T-helper 2 cell (primary cell): ENCODE measurements around the gene POLK.
A peak's percentile ranks its signal among the peaks of the same experiment; 100 is the strongest.
"Not testable (repeated sequence)": the region's sequence is repeated elsewhere in the genome, so short reads cannot be mapped to it uniquely, and the experiment has no call there.

Source experiments
- DNase-seq, 5 experiments: peaks; one replicate each; pipeline versions ENCODE4 v3.0.0 to v3.0.0-alpha.2; 2012 to 2022

The POLK gene

DNA sequence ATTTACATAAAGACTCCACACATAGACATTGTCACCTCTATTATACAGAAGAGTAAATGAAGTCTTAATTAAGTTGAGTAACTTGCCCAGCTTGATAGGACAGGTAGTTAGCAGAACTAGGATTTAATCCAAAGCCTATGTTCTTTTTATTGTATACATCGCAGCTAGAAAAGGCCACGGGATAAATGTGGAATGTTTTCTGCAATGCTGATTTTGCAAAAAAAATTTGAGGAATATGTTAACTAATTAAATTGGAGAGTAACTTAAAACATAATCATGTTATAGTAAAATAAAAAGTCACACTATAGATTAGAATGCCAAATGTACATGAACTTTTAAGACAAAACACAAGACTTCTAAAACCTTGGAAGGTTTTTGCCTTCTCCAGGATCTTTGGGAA is 41.1 kb downstream of the POLK start:
- no peak for DNase-seq

DNA sequence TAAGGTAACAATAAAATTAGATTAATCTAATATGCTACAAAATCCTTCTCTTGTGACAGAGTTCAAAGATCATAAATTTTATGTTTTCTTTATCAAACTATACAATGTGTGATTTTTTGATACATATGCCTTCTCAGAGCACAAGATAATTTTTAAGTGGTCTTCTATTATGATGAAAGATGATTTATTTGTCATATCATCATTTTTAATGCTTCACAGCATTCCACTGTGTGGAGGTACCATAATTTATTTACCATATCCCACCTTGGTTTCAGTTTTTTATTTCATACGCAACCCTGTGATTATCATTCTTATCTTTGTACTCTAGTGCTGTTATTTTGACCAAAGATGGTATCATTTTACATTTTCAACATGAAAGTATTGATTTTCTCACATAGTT is 41.7 kb downstream of the POLK start:
- no peak for DNase-seq

DNA sequence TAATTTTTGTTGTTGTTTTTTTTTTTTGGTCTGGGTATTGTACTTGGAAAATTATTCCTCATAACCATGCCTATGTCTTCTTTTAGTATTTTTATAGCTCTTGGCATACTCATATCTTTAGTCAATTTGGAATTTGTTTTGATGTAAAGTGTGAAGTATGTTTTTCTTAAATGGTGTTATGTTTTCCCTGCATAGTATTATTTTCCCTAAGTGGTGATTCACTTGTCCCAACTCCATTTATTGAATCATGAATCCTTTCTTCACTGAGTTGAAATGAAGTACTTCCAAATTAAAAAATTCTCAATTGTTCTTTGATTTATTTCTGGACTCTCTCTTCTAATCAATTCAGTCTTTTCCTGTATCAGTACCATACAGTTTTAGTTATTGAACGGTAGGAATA is 46.5 kb downstream of the POLK start:
- no peak for DNase-seq

DNA sequence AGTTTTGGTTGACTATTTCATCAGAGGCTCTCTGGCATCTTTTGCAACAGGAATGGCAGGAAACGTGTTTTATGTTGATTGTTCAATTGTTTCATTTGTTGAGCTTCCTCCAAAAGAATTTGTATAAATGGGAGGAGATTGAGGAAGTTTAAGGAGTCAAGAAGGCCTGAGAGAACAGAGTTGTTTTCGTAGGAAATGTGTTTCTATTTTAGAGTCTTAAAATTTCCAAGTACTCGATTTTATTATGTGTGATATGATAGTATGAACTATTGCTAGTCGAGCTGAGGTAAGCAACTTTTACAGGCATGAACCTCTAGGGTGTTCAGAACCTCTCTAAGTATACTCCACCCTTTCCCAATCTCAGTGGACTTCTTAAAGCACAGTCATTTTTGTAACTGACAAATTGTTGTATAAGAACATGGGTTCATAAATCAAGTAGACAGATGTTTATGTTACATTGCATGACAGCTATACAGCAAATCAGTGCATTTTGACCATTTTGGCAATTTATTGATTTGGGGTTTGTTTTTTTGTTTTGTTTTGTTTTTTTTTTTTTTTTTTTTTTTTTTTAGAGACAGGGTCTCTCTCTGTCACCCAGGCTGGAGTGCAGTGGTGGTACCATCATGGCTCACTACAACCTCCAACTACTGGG is 47.4 kb downstream of the POLK start:
- no peak for DNase-seq

DNA sequence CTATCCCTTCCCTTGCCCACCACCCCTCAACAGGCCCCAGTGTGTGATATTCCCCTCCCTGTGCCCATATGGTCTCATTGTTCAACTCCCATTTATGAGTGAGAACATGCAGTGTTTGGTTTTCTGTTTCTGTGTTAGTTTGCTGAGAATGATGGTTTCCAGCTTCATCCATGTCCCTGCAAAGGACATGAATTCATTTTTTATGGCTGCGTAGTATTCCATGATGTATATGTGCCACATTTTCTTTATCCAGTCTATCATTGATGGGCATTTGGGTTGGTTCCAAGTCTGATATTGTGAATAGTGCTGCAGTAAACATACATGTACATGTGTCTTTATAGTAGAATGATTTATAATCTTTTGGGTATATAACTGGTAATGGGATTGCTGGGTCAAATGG is 49.0 kb downstream of the POLK start:
- DNase-seq, result not testable (repeated sequence)

DNA sequence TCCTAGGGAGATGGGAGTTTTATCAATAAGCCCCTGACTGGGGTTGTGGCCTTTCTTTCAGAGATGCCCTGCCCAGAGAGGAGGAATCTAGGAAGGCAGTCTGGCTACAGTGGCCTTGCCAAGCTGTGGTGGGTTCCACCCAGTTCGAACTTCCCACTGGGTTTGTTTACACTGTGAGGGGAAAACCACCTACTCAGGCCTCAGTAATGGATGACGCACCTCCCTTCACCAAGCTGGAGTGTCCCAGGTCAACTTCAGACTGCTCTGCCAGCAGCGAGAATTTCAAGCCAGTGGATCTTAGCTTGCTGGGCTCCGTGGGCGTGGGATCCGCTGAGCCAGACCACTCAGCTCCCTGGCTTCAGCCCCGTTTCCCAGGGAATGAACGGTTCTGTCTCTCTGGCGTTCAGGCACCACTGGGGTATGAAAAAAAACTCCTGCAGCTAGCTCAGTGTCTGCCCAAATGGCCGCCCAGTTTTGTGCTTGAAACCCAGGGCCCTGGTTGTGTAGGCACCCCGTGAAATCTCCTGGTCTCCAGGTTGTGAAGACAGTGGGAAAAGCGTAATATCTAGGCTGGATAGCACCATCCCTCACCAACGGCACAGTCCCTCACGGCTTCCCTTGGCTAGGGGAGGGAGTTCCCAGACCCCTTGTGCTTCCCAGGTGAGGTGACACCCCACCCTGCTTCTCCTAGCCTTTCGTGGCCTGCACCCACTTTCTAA is 54.5 kb downstream of the POLK start:
- DNase-seq, result not testable (repeated sequence)

DNA sequence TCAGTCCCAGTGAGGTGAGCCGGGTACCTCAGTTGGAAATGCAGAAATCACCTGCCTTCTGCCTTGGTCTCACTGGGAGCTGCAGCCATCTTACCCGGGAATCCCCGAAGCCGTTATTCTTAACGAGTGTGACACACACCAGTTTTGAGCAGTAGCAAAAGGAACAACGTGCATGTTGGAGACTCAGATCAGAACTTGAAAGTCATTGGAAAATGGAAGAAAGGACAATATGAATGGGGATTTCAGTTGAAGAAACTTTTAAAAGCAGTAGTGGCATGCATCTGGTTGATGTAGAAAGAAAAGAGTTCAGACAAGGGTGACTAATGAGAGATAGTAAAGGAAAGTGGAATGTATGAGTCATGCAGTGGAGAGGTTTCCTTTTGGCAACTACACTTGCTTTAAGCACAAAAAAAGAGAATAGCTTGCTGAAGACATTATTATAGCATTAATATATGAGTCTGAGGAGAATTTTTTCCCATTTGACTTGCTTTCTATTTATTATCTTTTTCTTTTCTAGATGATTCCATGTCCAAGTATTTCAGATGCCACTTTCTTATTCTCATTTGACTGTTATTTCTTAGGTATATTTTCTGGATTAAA is 55.1 kb downstream of the POLK start:
- peak in 3 of 5 experiments; percentile 6 to 83 (median 33) for DNase-seq

DNA sequence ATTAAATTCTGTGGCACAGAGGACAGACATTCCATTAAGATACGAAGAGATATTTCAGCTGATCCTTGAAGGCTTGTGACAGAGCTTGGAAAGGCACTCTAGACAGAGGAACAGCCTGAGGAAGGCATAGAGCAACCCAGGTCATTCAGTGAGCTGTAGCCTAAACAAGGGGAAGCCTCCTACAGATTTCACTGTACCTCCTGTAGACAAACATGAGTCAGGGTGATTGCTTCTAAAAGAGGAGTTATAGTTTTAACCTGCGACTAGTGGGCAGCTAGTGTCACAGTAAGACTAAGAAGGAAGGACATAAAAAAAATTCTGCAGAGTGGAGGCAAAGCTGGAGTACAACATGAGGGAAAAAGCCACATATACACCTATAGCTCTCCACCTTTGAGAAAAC is 56.0 kb downstream of the POLK start:
- DNase-seq, result peak in 1 of 5 experiments; percentile 46

DNA sequence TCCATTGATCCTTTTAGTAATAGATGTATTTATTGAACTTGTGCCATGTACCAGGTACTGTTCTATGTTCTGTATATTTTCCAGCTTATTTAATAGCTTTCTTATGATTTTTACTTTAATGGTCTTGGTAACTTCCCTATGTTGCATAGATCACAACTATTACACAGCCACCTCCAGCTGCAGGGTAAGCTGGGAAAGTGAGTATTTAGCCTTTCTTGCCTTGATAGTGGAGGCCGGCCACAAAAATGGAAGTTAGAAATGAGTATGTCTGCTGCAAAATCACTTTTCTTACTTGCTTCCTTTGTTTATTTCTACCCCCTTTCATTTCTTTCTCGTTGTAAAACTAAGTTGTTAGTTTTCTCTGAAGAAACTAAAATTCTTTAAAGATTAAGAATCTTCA is 56.5 kb downstream of the POLK start:
- DNase-seq, result peak in 1 of 5 experiments; percentile 72

DNA sequence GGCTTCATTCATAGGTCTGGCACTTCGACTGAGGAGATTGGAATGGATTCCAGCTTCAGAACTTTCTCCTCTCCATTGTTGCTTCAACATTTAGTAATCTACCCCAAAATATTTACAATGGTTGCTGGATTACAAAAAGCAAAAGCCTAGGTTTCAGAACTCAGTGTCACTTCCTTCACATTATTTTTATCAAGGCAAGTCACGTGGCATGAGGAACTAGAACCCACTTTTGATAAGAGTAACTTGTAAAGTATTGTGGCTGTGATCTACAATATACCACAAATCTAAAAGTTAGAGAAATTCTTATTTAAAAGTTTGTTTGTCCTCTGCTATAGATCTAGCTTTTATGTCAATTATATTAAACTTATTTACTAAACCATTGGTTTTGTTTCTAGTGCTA is 59.9 kb downstream of the POLK start:
- DNase-seq, result peak in 1 of 5 experiments; percentile 30

DNA sequence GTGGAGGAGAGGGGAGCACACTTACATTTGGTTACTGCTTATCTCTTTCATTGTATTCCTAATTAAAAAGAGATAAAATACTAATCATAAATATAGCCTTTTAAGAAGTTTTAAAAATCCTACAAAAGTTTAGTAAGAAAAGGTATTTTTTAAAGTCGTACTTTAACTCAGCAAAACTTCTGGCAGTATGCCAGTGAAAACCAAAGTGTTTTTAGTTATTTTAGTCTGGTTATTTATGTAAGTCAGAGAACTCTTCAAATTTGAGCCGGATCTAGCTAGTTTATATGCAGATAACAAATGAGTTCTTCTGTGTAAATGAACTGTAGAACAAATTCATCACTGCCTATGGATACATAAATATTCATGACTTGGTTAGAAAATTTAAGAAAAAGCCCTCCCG is 63.1 kb downstream of the POLK start:
- DNase-seq, result peak in 1 of 5 experiments; percentile 27

DNA sequence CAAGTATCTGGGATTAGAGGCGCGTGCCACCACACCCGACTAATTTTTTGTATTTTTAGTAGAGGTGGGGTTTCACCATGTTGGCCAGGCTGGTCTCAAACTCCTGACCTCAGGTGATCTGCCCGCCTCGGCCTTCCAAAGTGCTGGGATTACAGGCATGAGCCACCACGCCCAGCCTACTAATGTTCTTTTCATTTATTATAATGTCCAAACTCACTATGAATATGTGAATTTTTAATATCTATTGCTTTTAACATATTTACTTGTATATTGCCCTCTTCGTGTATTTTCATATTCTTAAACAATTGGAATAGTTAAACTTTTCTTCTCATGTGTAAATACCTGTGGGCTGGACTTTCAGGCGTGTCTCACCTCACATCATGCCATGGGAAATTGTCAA is 66.6 kb downstream of the POLK start:
- DNase-seq, result not testable (repeated sequence)

DNA sequence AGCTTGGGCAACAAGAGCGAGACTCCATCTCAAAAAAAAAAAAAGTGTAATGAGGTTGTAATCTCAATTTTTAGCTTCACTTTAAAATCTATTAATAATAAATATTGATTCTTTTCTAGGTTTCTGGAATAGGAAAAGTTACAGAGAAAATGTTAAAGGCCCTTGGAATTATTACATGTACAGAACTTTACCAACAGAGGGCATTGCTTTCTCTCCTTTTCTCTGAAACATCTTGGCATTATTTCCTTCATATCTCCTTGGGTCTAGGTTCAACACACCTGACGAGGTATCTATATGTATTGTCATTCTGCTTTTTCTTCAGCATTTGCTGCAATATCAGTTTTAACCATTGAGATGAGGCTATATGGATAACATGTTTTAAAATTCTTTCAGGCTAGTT is 73.0 kb downstream of the POLK start:
- DNase-seq, result no peak

DNA sequence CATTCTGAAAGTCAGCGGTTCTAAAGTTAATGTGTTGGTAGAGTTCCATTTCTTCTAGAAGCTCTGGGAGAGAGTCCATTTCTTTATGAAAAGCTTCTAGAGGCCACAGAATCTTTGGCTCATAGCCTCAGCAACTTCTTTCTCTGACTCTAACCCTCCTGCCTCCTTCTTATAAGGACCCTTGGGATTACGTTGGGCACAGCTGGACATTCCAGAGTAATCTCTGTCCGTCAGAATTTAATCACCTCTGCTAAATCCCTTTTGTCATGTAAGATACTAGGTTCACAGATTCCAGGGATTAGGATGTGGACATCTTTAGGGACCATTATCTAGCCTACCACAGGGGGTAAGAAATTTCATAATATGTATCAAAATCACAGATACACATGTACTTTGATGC is 77.0 kb downstream of the POLK start:
- no peak for DNase-seq

DNA sequence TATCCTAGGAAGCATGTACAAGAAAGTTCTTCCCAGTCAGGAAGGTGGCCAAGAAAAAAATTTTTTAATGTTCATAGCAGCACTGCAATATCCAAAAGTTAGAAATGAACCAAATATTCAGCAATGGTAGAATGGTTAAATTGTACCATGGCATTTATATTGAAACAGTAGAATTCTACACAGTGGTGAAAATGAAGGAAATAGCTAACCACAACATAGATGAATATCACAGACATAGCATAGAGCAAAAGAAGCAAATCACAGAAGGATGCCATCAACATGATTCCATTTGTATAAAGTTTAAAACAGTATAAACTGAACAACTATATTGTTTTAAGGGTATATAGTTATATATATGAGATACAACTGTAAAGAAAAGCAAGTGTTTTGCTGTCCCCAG is 88.8 kb downstream of the POLK start:
- DNase-seq, result peak in 1 of 5 experiments; percentile 76

DNA sequence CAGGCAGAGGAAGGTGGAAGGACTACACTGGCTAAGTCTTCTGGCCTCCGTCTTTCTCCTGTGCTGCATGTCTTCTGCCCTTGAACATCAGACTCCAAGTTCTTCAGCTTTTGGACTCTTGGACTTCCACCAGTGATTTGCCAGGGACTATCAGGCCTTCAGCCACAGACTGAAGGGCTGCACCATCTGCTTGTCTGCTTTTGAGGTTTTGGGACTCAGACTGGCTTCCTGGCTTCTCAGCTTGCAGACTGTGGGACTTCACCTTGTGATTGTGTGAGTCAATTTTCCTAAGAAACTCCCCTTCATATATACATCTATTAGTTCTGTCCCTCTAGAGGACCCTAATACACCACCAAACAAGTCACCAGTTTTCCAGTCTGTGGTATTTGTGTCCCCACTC is 89.9 kb downstream of the POLK start:
- no peak for DNase-seq

DNA sequence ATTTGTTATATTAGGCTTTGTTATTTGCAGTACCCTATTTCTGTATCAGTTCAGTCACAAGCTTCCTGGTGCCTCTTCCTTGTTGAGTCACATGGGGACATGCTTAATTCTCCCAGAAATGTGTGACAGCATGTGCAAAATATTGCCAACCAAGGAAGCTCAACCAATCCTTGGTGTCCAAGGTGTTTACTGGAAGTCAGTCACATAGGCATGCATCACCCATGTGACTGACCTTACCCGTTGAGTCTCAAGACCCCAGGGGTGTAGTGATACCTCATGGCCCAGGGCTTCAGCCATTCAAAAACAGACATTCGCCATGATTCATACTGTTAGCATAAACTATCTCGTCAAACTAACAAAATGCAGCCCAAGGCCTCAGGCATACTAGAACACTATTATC is 90.3 kb downstream of the POLK start:
- no peak for DNase-seq

DNA sequence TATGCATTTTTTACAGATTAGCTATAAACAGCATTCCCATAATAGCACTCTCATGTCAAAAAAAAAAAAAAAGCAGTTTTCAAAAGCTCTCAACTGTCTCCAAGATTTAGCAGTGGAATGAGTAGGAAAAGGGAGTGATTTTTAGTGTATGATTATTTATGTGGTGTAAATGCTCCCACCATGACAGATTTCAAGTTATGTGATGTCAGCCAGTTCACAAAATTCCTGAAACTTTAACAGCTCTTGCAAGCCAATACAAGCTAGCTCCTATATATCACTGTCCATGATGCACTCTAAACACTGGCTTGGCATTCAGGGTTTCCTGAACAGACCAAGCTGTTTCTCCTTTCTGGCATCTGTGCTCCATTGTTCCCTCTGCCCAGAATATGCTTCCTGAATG is 91.7 kb downstream of the POLK start:
- DNase-seq, result no peak

DNA sequence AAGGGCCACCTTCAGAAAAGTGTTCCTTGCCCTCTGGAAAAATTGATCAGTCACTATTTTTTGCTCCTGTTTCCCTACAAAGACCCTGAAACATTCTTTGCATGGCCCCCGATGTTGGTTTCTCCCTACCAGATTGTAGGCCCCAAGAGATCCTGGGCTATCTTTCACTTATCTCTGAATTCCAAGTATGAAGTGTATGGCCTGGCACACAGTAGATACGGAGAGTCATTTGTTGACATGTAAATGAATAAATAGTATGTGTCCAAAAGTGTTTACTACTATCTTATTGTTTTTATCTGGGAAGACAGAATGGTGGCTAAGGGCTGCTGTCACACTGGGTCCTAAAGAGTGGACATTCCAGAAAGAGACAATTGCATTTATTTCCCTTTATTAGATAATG is 92.1 kb downstream of the POLK start:
- DNase-seq, result no peak

DNA sequence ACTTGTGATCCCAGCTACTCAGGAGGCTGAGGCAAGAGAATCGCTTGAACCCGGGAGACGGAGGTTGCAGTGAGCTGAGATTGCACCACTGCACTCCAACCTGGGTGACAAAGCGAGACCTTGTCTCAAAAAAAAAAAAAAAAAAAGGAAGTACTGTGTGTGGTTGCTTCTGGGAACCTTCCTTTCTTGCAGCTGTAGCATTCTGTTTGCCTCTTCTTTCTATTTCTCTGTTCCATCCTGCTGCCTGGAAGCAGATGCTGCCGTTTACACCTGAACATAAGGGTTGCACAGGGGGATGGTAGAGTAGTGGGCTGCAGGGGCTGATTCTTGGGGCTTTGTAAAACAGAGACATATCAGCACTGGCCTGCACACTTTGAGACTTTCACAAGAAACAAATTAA is 95.7 kb downstream of the POLK start:
- DNase-seq, result not testable (repeated sequence)

DNA sequence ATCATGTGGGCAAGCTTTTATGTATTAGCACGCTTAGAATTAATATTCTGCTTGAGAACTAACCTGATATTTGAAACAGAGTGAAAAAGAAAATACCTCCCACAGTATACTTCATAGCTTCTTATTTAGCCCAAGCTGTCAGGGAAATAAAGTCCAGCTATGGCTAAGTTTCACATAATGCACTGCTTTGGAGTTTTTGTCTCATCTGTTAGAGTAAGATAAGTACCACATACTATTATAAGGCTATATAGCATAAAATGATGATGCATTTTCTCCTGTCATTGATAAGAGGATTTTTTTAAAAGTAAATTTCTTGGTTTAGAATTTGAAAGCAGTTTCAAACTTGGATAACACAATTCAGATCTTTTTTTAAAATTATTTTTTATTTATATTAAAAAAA is 97.2 kb downstream of the POLK start:
- no peak for DNase-seq

DNA sequence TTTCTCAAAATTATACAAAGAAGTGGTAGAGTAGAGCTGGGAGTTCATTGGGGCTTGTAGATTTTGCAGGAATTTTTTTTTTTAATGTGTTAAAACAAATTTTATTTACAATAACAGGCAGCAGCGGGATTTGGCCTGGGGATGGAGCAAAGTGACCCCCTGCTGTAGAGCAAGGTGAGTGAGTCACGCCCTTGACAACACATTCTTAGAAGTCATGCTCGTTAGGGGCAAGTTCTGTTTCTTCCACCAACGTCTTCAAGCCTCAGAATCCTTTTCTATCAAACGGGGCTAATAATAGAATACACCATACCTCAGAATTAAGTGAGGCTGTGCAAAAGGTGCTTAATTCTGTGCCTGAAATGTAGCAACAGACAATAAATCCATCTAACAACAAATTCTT is 98.5 kb downstream of the POLK start:
- no peak for DNase-seq

DNA sequence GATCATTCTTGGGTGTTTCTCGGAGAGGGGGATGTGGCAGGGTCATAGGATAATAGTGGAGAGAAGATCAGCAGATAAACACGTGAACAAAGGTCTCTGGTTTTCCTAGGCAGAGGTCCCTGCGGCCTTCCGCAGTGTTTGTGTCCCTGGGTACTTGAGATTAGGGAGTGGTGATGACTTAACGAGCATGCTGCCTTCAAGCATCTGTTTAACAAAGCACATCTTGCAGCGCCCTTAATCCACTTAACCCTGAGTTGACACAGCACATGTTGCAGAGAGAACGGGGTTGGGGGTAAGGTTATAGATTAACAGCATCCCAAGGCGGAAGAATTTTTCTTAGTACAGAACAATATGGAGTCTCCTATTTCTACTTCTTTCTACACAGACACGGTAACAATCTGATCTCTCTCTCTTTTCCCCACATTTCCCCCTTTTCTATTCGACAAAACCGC is 99.2 kb downstream of the POLK start:
- not testable (repeated sequence) for DNase-seq
